GM12891 (cell line): ENCODE results near the gene OVOL2.

Experiments
- PAX5 ChIP-seq: IDR thresholded peaks from 2 replicates; pipeline ENCODE4 v1.6.1; 2011; ENCODE audit warnings: low read length, moderate library complexity, mild to moderate bottlenecking; ENCODE audit not compliant: insufficient read depth, severe bottlenecking
- POLR2A ChIP-seq: IDR thresholded peaks from 2 replicates; pipeline ENCODE4 v1.6.1; 2011; ENCODE audit warnings: low read depth, low read length, control low read depth
- POLR2AphosphoS5 ChIP-seq: IDR thresholded peaks from 2 replicates; pipeline ENCODE4 v1.6.1; 2011; ENCODE audit warnings: low read depth, low read length, control low read depth
- POU2F2 ChIP-seq: IDR thresholded peaks from 2 replicates; pipeline ENCODE4 v1.6.1; 2011; ENCODE audit warnings: low read depth, mild to moderate bottlenecking, control low read depth, low read length, moderate library complexity
- TAF1 ChIP-seq: IDR thresholded peaks from 2 replicates; pipeline ENCODE4 v1.6.1; 2011; ENCODE audit warnings: low read depth, low read length, control low read depth

GRCh38 chr20:18063676-18064075 is 6.0 kb upstream of the OVOL2 start:
- TF ChIP-seq TAF1, result no peak
- no peak for TF ChIP-seq POLR2AphosphoS5
- TF ChIP-seq POLR2A, result no peak
- no peak for TF ChIP-seq PAX5
- no peak for TF ChIP-seq POU2F2
